GM21423 (cell line): ENCODE measurements around the gene SPTBN2.

Experiments
- ATAC-seq: cut with Tn5 transposase; IDR thresholded peaks from one replicate; pipeline ENCODE4 v1.9.1; 2021; ENCODE audit warnings: mild to moderate bottlenecking, moderate library complexity; ENCODE audit not compliant: unreplicated experiment

The SPTBN2 gene

GRCh38 chr11:66686100-66686785 is 42.8 kb downstream of the SPTBN2 start:
- ATAC-seq: no peak

GRCh38 chr11:66685276-66686099 is 43.5 kb downstream of the SPTBN2 start:
- ATAC-seq: no peak

GRCh38 chr11:66684635-66685034 is 44.4 kb downstream of the SPTBN2 start:
- no peak for ATAC-seq

DNA sequence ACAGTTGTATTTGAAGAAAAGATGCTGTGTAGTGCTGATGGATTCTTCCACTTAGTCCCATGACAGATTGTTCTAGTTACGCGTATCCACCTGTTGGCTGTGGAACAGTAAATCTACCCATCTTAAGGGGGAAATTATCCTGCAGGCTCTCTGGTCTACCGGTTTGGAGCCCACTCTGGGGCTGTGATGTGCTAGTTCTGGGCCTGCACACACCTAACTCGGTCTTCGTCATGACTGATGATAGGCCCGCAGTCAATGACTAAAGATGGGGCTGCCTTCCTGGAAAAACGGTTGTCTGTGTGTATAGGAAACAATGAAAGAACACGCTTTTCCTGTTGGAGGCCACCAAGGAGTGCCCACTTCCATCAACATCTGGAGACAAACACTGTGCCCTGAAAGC is 45.1 kb downstream of the SPTBN2 start:
- no peak for ATAC-seq

GRCh38 chr11:66680966-66681645 is 47.9 kb downstream of the SPTBN2 start:
- no peak for ATAC-seq

DNA sequence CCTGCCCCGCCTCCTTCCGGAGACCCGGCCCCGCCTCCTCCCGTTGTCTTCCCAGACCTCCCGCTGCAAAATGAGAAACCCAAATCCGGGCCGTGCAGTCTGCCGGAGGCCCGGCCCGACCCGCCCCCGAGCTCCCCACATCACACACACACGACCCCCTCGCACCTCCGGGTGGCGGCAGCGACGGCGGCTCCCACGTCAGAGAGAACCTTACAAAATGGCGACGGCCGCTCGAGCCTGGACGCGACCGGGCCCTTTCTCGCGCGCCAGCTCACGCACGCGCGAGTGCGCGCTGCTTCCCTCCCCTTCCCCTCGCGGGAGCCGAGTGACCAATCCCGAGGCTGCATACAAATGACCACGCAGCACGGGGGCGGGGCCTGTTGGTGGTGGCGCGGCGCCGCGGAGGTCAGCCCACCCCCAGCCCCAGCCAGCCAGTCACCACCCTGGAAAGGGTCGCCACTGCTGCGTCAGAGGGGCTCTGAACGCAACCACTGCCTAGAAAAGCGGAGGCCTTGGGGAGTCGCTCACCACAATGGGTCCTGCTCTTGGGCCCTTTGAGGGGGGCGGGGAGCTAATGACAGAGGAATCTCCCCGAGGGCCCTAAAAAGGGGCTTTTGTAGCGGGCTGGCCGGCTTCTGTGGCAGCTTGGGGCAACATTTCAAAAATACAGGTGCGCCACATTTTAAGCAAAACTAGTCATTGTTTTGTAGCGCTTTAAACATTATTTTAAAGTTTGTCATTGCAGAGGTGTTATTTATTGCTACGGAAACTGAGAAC is 51.2 kb downstream of the SPTBN2 start, which contains the start of gene RBM4B:
RBM4B (minus strand) TSS at position 289 of the 777 bp plus-strand sequence. CDS start 808 bp downstream, outside the sequence.
- ATAC-seq: peak; percentile 81

- ATAC-seq: no peak
Observed at GRCh38 chr11:66676931-66677598, 52.0 kb downstream of the SPTBN2 start.

DNA sequence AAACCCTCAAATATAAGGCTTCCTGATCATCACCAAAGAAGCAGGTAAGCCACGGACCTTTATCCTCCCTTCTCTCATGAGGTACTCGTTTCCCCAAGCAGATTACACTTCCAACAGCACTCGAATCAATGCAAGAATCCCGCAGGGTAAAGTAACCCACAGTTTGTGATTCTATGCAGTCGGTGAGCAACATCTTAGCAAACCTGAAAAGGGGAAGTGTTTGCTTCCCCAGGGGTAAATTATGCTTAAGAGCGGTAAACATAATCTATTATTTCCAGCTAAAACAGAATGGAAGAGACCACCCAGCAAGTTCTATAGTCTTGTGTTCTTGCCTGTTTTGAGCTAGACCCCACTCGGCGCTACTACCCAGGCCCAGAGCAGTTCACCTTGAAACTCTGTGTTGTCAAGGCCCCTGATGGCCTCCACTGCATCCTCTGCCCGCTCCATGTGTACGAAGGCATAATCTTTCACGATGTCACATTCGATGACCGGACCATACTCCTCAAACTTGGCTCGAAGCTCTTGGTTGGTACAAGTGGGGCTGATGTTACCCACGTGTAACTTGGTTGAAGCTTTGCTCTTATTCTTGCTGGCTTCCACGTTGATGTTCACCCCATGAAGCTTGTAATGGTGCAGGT is 52.6 kb downstream of the SPTBN2 start:
- no peak for ATAC-seq

DNA sequence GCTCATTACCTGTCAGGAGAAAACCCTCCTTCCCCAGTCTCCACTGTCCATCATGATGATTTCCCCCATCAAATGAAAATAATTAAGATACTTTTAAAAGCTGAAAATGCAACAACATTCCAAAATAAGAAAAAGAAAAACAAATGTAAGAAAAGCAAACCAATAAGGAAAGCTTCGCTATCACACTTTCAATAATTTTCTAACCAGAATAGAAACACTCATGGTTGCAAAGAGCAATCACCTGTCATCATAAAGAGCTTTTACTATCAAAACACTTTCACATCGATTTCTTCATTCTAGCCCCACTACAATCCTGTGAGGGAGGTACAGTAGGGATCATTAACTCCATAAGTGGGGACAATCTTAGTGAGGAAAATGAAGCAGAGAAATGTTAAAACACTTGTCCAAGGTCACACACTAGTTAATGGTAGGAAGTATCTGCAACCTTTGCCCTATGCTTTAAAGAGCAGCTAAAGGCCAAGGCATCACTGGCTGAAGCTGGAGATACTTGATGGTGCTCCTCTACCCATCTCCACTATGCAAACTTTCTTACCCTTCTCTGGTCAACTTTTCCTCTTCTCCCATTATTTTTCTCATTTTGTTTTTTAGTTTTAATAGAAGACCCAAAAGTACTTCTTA is 53.9 kb downstream of the SPTBN2 start:
- ATAC-seq: no peak

- no peak for ATAC-seq
Observed at GRCh38 chr11:66670816-66671215, 58.2 kb downstream of the SPTBN2 start.

DNA sequence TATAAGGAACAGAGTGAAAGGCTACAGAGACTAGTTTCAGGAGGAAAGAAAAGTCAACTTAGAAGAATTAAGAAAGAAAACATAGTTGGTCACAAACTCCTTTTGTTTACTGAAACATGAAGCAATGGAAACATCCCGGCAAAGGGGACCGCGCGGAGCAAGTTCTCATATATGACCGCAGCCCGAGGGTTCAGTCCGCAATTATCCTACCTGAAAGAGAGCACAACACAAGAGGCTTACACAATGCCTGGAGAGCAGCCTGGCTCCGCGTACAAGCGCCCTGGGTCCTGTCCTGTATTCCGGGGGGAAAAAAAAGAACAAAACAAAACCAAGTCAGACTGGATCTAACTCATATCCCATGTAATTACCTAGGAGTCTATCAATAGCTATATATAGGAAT is 63.6 kb downstream of the SPTBN2 start:
- ATAC-seq: no peak

- no peak for ATAC-seq
Observed at GRCh38 chr11:66663741-66664296, 65.2 kb downstream of the SPTBN2 start.

DNA sequence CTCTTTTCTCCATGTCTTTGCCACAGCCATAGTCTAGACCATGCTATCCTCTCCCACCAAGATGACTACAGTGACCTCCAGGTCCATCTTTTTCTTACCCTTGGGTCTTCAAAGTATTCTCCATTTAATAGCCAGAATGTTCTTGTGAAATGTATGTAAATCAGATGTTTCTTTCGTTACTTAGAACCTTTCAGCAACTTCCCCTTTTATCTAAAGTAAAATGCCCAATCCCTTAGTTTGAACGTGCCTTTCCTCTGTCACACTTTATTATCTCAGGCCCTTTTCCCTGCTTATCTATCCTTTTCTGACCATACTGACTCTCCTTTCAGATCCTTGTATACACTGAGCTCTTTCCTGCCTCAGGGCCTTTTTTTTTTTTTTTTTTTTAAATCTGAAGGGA is 69.3 kb downstream of the SPTBN2 start:
- ATAC-seq: no peak

GRCh38 chr11:66653123-66653522 is 75.9 kb downstream of the SPTBN2 start:
- no peak for ATAC-seq

DNA sequence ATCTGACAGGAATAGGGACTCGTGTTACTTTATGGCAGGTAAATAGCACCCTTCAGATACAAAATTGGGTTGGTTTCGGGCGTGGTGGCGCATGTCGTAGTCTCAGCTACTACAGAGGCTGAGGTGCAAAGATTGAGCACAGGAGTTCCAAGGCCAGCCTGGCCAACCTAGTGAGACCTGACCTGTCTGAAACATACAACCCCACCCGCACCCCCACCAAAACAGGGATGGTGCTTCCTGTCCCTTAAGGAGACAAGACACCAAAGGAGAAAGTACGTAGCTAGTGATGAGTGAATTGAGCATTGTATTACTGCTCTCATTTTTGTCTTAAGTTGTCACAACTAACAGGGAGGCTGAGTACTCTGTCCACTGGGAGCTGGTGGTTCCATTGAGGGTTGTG is 76.4 kb downstream of the SPTBN2 start:
- no peak for ATAC-seq

DNA sequence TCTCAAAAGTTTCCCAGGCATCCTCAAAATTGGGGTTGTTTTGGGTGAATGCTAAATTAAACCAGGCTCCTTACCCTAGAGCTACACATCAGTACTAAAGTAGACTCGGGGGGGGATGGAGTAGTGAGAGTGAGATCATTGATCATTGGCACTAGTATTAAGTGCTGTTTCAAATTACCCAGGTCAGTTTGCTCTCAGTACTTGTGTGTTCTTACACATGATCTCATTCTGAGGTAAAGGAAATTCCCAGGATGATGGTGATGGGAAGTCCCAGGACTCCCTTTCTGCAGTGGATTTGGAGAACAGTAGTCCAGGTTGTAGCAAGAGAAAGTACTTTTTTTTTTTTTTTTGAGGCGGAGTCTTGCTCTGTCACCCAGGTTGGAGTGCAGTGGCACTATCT is 78.0 kb downstream of the SPTBN2 start:
- ATAC-seq: no peak

- no peak for ATAC-seq
Observed at GRCh38 chr11:66649903-66650302, 79.1 kb downstream of the SPTBN2 start.

DNA sequence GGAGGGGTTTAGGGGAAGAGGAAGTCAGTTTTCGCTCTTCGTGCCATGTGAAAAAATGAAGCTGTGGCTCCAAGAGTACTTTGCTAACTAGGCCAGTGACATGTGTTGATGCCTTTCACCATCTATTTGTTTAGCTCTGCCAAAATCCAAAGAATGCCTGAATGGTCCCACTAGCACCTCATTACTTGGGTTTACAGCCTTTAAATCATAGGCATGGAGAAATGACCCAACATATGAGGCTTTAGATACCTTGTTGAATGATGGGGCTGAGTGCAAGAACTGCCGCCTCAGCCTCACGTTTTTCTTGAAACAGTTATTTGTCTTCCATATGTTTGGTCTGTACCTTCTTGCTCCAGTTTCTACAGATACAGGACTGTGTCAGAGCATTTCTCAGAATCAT is 82.2 kb downstream of the SPTBN2 start:
- no peak for ATAC-seq
